IMR-90 (cell line): ENCODE data around the gene NPAS3. TPM values are rescaled to one million over a fixed set of nuclear protein-coding genes. Genes with fewer than 3 reads are reported as not detected.

Experiments used
- ATAC-seq: fragments of 200-7000 bp; cut with Tn5 transposase; 2 replicates; pipeline ENCODE4 v1.9.1; 2020; ENCODE audit warnings: low read depth, mild to moderate bottlenecking, moderate library complexity
- BruUV-seq: library from RNA; stranded (reverse); fragments of 400-500 nt; replicated peaks from 2 replicates; lab custom pipeline; 2021; lab: Mats Ljungman, UMichigan
- CTCF ChIA-PET: fragments of 300-600 bp; formaldehyde crosslinking; extraction: SDS; loops from one replicate; lab custom pipeline; 2021; ENCODE audit warnings: antibody characterized with exemption; lab: Yijun Ruan, JAX
- POLR2A ChIA-PET: fragments of 300-600 bp; sonication (Branson Sonifier 250); formaldehyde crosslinking; loops from one replicate; lab custom pipeline; 2022; ENCODE audit warnings: antibody characterized with exemption; ENCODE audit not compliant: unreplicated experiment; lab: Charles Lee
- DNase-seq: peaks from one replicate; pipeline ENCODE4 v3.0.0; 2013
- H2AFZ ChIP-seq: replicated peaks from 2 replicates; pipeline ENCODE3; 2013; ENCODE audit warnings: low read length, mild to moderate bottlenecking; ENCODE audit not compliant: poor library complexity
- H2AK5ac ChIP-seq: 2 replicates; pipeline ENCODE4 v1.6.1; 2013; ENCODE audit warnings: low read depth, low read length, inconsistent platforms
- H2AK9ac ChIP-seq: replicated peaks from 2 replicates; pipeline ENCODE3; 2013; ENCODE audit warnings: mild to moderate bottlenecking, low read depth, low read length, moderate library complexity; ENCODE audit not compliant: poor library complexity
- H2BK120ac ChIP-seq: 2 replicates; pipeline ENCODE4 v1.6.1; 2013; ENCODE audit warnings: low read depth, low read length, inconsistent platforms
- H2BK15ac ChIP-seq: 3 replicates; pipeline ENCODE4 v1.6.1; 2013; ENCODE audit warnings: low read depth, low read length, inconsistent platforms
- H2BK20ac ChIP-seq: 2 replicates; pipeline ENCODE4 v1.6.1; 2013; ENCODE audit warnings: low read depth, mild to moderate bottlenecking, inconsistent platforms, low read length, moderate library complexity
- H2BK5ac ChIP-seq: 2 replicates; pipeline ENCODE4 v1.6.1; 2013; ENCODE audit warnings: mild to moderate bottlenecking, low read depth, low read length, inconsistent platforms; ENCODE audit not compliant: poor library complexity, severe bottlenecking
- H3K14ac ChIP-seq: replicated peaks from 2 replicates; pipeline ENCODE4 v1.6.1; 2013; ENCODE audit warnings: low read depth, low read length, inconsistent platforms
- H3K18ac ChIP-seq: 2 replicates; pipeline ENCODE4 v1.6.1; 2013; ENCODE audit warnings: low read depth, low read length, control low read depth
- H3K23ac ChIP-seq: 2 replicates; pipeline ENCODE4 v1.6.1; 2013; ENCODE audit warnings: low read depth, low read length, inconsistent platforms
- H3K27ac ChIP-seq: 2 replicates; pipeline ENCODE4 v1.5.1; 2013; ENCODE audit warnings: mild to moderate bottlenecking, control low read depth, low read length; ENCODE audit not compliant: insufficient read depth
- H3K27me3 ChIP-seq: 2 replicates; pipeline ENCODE4 v1.6.1; 2013; ENCODE audit warnings: low read length; ENCODE audit not compliant: control insufficient read depth, insufficient read depth
- H3K36me3 ChIP-seq: 2 replicates; pipeline ENCODE4 v1.6.1; 2013; ENCODE audit warnings: low read length, mixed read lengths; ENCODE audit not compliant: control insufficient read depth, insufficient read depth
- H3K4ac ChIP-seq: 2 replicates; pipeline ENCODE4 v1.6.1; 2013; ENCODE audit warnings: low read depth, low read length, inconsistent platforms
- H3K4me1 ChIP-seq: 2 replicates; pipeline ENCODE4 v1.6.1; 2013; ENCODE audit warnings: low read length, mixed read lengths; ENCODE audit not compliant: control insufficient read depth, insufficient read depth
- H3K4me2 ChIP-seq: 2 replicates; pipeline ENCODE4 v1.6.1; 2013; ENCODE audit warnings: low read depth, mild to moderate bottlenecking, control low read depth, low read length, moderate library complexity
- H3K4me3 ChIP-seq: 2 replicates; pipeline ENCODE4 v1.5.1; 2013; ENCODE audit warnings: low read depth, mild to moderate bottlenecking, control low read depth, low read length, moderate library complexity; ENCODE audit not compliant: insufficient read depth
- H3K56ac ChIP-seq: 2 replicates; pipeline ENCODE4 v1.6.1; 2013; ENCODE audit warnings: low read length, inconsistent platforms; ENCODE audit not compliant: insufficient read depth; ENCODE audit errors: extremely low read depth
- H3K79me1 ChIP-seq, 2 experiments: 2 replicates each; pipeline ENCODE4 v1.6.1; 2013; ENCODE audit warnings: low read length in 2 of 2, inconsistent platforms in 1 of 2, low read depth in 1 of 2
- H3K9ac ChIP-seq: 2 replicates; pipeline ENCODE4 v1.6.1; 2013; ENCODE audit warnings: low read depth, low read length, control low read depth
- H3K9me1 ChIP-seq: 2 replicates; pipeline ENCODE4 v1.6.1; 2013; ENCODE audit warnings: low read length, inconsistent platforms; ENCODE audit not compliant: insufficient read depth
- H3K9me3 ChIP-seq: 2 replicates; pipeline ENCODE4 v1.6.1; 2013; ENCODE audit warnings: low read length; ENCODE audit not compliant: control insufficient read depth, insufficient read depth
- H4K20me1 ChIP-seq: 2 replicates; pipeline ENCODE4 v1.6.1; 2013; ENCODE audit warnings: low read length, inconsistent platforms; ENCODE audit not compliant: insufficient read depth
- H4K5ac ChIP-seq: 2 replicates; pipeline ENCODE4 v1.6.1; 2013; ENCODE audit warnings: mild to moderate bottlenecking, low read depth, low read length, control low read depth
- H4K8ac ChIP-seq, 2 experiments: 2 replicates each; pipeline ENCODE4 v1.6.1; 2013; ENCODE audit warnings: low read depth in 2 of 2, low read length in 2 of 2, control low read depth in 1 of 2, inconsistent platforms in 1 of 2
- H4K91ac ChIP-seq: 2 replicates; pipeline ENCODE4 v1.6.1; 2013; ENCODE audit warnings: low read depth, low read length, inconsistent platforms; ENCODE audit not compliant: insufficient read depth
- BHLHE40 ChIP-seq: fragments of 150-350 bp; IDR thresholded peaks from 2 replicates; pipeline ENCODE4 v1.6.1; 2016; ENCODE audit warnings: mild to moderate bottlenecking, low read depth, low read length
- CEBPB ChIP-seq: IDR thresholded peaks from 2 replicates; pipeline ENCODE4 v1.6.1; 2012; ENCODE audit warnings: low read depth, low read length, improper control_type of control experiment
- CHD1 ChIP-seq: IDR thresholded peaks from 2 replicates; pipeline ENCODE4 v1.6.1; 2012; ENCODE audit warnings: low read depth, low read length, improper control_type of control experiment
- ELK1 ChIP-seq: fragments of 150-350 bp; IDR thresholded peaks from 2 replicates; pipeline ENCODE4 v1.6.1; 2016; ENCODE audit warnings: low read depth, mild to moderate bottlenecking, low read length, moderate library complexity, borderline replicate concordance
- FOS ChIP-seq: fragments of 150-350 bp; IDR thresholded peaks from 2 replicates; pipeline ENCODE4 v1.6.1; 2016; ENCODE audit warnings: low read depth, low read length
- MAFK ChIP-seq: IDR thresholded peaks from 2 replicates; pipeline ENCODE4 v1.6.1; 2012; ENCODE audit warnings: low read depth, low read length, improper control_type of control experiment
- MAZ ChIP-seq: IDR thresholded peaks from 2 replicates; pipeline ENCODE4 v1.6.1; 2012; ENCODE audit warnings: low read depth, mild to moderate bottlenecking, low read length, improper control_type of control experiment, moderate library complexity, borderline replicate concordance
- MXI1 ChIP-seq: IDR thresholded peaks from 2 replicates; pipeline ENCODE4 v1.6.1; 2012; ENCODE audit warnings: low read depth, mild to moderate bottlenecking, low read length, moderate library complexity, borderline replicate concordance
- NFE2L2 ChIP-seq: fragments of 150-350 bp; IDR thresholded peaks from 2 replicates; pipeline ENCODE4 v1.6.1; 2016; ENCODE audit warnings: low read depth, mild to moderate bottlenecking, low read length
- POLR2A ChIP-seq: IDR thresholded peaks from 2 replicates; pipeline ENCODE4 v1.6.1; 2012; ENCODE audit warnings: mild to moderate bottlenecking, low read depth, low read length
- RAD21 ChIP-seq: IDR thresholded peaks from 2 replicates; pipeline ENCODE4 v1.6.1; 2012; ENCODE audit warnings: low read length, improper control_type of control experiment
- RCOR1 ChIP-seq: IDR thresholded peaks from 2 replicates; pipeline ENCODE4 v1.6.1; 2012; ENCODE audit warnings: mild to moderate bottlenecking, low read length, improper control_type of control experiment; ENCODE audit not compliant: insufficient replicate concordance
- SMC3 ChIP-seq: fragments of 150-350 bp; IDR thresholded peaks from 2 replicates; pipeline ENCODE4 v1.6.1; 2016; ENCODE audit warnings: low read depth, mild to moderate bottlenecking, antibody characterized with exemption, low read length, moderate library complexity
- WGBS, 2 experiments: methylation state at CpG; one replicate each; pipeline versions ENCODE4 v1.1.5 to v1.1.7; 2013; ENCODE audit warnings: missing lambda C conversion rate in 2 of 2; ENCODE audit not compliant: insufficient read length in 1 of 2; ENCODE audit errors: extremely low coverage in 2 of 2; 5-methylcytosine and 5-hydroxymethylcytosine counted together
- dilution Hi-C: fragments of 300-500 bp; cut with HindIII; formaldehyde crosslinking; loops from one replicate; pipeline ENCODE4 v1.14.3; 2018; ENCODE audit warnings: low sequenced_read_pairs; ENCODE audit not compliant: unreplicated experiment
- in situ Hi-C: fragments of 300-500 bp; cut with MboI; formaldehyde crosslinking; loops from 3 replicates; pipeline ENCODE4 v1.14.3; 2019; ENCODE audit warnings: low sequenced_read_pairs, inconsistent platforms, mixed read lengths
- intact Hi-C: fragments of 100-400 bp; cut with micrococcal nuclease; formaldehyde crosslinking; loops from 2 replicates; pipeline ENCODE4 v1.10.0; 2022
- polyA plus RNA-seq, 3 experiments: library from polyadenylated mRNA; depleted of rRNA; stranded (reverse); fragments of >200 nt; gene quantifications; 2 replicates each; pipeline ENCODE4 v1.2.3, GENCODE V29; 2012; ENCODE audit warnings: low replicate concordance in 1 of 3
- total RNA-seq: library from RNA; depleted of rRNA; stranded (reverse); fragments of >200 nt; gene quantifications from 2 replicates; pipeline ENCODE4 v1.2.3, GENCODE V29; 2012
- TF ChIP-seq, protein P1 (sequence below): fragments of 150-350 bp; IDR thresholded peaks from 2 replicates; pipeline ENCODE4 v1.6.1; 2017; ENCODE audit warnings: mild to moderate bottlenecking, antibody characterized with exemption, low read length, low read depth

Gene NPAS3
- total and polyA plus RNA-seq, 2 of the 4 experiments (the other 2 are of a cell fraction): not detected

DNA sequence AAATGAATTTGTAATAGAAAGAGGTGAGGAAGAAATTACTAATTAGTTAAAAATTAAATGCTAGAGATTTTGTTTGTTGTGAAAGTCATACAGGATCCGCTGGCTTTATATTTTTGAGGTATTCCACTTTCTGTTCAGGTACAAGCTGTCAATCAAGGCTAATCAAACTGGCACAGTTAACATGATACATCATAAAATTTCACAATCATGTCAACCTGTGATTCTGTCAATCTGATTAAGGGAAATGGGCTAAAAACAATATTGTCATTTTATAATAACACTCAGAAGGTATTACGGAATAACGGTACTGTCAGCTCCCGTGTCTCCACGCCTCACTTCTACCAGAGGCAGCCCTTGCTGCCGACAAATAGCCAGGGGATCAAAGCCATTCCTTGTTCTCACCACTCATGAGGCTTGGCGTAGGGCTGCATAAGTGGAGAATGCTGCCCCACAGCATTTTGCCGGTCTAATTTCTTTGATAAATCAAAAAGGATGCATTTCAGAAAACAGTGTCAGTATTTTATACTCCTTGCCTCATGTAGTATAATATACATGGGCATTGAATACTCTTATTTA is 352.9 kb downstream of the NPAS3 start:
- no TSS peak for BruUV-seq
- no peak overlapping the region for H3K4me3 ChIP-seq
- no peak overlapping the region for H3K4ac ChIP-seq
- dilution Hi-C loops: no loop called here
- H3K79me1 ChIP-seq: no peaks in the 10 kb centered on the region
- no peak overlapping the region for H3K4me2 ChIP-seq
- WGBS, 2 experiments: no CpG with 5 or more reads among the region's 8 CpGs
- TF ChIP-seq MAZ (no peak), MAFK (no peak), ELK1 (no peak), CEBPB (no peak), RCOR1 (no peak), RAD21 (no peak), MXI1 (no peak), BHLHE40 (no peak), CHD1 (no peak), SMC3 (no peak), POLR2A (no peak), NFE2L2 (no peak), FOS (no peak)
- TF ChIP-seq, protein P1, sequence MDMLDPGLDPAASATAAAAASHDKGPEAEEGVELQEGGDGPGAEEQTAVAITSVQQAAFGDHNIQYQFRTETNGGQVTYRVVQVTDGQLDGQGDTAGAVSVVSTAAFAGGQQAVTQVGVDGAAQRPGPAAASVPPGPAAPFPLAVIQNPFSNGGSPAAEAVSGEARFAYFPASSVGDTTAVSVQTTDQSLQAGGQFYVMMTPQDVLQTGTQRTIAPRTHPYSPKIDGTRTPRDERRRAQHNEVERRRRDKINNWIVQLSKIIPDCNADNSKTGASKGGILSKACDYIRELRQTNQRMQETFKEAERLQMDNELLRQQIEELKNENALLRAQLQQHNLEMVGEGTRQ: no peak
- H2BK20ac ChIP-seq: no peak overlapping the region
- no peak overlapping the region for H2AK9ac ChIP-seq
- no peaks in the 10 kb centered on the region for H3K27me3 ChIP-seq
- H2AFZ ChIP-seq: no peak overlapping the region
- ChIA-PET CTCF (no interaction called here), POLR2A (no interaction called here)
- no peak overlapping the region for H4K5ac ChIP-seq
- no peak for DNase-seq
- no peak overlapping the region for H3K23ac ChIP-seq
- H4K8ac ChIP-seq: no peak overlapping the region
- no peaks in the 10 kb centered on the region for H4K20me1 ChIP-seq
- no peak overlapping the region for H2AK5ac ChIP-seq
- H3K9me1 ChIP-seq: no peaks in the 10 kb centered on the region
- ATAC-seq: no peak
- H3K18ac ChIP-seq: no peak overlapping the region
- no peak overlapping the region for H3K9ac ChIP-seq
- H2BK15ac ChIP-seq: no peak overlapping the region
- no peaks in the 10 kb centered on the region for H3K9me3 ChIP-seq
- H3K14ac ChIP-seq: no peak overlapping the region
- in situ Hi-C loops: no loop called here
- H3K36me3 ChIP-seq: no peaks in the 10 kb centered on the region
- no peak overlapping the region for H4K91ac ChIP-seq
- H3K56ac ChIP-seq: no peak overlapping the region
- H3K4me1 ChIP-seq: no peaks in the 10 kb centered on the region
- no peak overlapping the region for H3K27ac ChIP-seq
- no peak overlapping the region for H2BK5ac ChIP-seq
- intact Hi-C loops: no loop called here
- no peak overlapping the region for H2BK120ac ChIP-seq
